ENCODE results near the gene TMCO2.

The TMCO2 gene

DNA sequence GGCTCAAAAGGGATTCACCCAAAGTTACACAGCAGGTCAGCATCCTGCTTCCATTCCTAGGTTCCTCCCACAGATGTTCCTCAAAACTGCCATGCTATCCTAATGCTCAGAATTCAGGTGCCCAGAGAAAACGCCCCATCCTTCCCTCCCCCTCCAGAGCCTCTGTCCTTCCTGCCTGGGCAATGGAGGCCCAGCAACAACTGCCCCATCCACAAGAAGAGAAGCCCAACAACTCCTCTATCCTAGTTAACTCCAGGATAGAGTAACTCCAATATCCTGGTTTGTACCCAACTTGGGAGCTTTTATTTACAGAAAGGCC lies 52.5 kb downstream of the TMCO2 start:
- TF ChIP-seq, protein P1, sequence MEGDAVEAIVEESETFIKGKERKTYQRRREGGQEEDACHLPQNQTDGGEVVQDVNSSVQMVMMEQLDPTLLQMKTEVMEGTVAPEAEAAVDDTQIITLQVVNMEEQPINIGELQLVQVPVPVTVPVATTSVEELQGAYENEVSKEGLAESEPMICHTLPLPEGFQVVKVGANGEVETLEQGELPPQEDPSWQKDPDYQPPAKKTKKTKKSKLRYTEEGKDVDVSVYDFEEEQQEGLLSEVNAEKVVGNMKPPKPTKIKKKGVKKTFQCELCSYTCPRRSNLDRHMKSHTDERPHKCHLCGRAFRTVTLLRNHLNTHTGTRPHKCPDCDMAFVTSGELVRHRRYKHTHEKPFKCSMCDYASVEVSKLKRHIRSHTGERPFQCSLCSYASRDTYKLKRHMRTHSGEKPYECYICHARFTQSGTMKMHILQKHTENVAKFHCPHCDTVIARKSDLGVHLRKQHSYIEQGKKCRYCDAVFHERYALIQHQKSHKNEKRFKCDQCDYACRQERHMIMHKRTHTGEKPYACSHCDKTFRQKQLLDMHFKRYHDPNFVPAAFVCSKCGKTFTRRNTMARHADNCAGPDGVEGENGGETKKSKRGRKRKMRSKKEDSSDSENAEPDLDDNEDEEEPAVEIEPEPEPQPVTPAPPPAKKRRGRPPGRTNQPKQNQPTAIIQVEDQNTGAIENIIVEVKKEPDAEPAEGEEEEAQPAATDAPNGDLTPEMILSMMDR (IDR thresholded peaks at IDR 0.05; ENCODE audit: low read depth, low read length): no peak
- no peak for DNase-seq (ENCODE audit: low read depth in 2 of 2)

DNA sequence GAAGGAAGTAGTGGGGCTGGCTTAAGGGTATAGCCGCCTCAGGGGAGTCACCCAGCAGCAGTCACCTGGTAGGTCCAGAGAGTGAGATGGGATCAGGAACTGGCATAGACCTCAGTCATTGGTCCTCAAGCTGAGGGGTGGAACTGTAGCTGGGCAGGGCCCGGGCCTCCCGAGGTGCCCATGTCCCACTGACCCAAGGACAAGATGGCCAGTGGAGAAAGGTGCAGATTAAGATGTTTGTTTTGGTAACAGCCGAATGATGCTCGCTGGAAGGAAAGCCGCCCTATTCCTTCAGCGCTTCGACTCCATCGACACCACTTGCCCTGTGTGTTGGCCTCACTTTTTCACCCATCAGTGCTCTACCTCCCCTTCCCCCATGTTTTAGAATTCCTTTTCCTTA lies 52.9 kb downstream of the TMCO2 start:
- no peak overlapping the region for H3K4me3 ChIP-seq (replicated peaks in 1 of 2; ENCODE audit: low read depth in 2 of 2, low read length in 2 of 2)
- no peak for DNase-seq (ENCODE audit: low read depth in 2 of 2)
- TF ChIP-seq, protein P1 (IDR thresholded peaks at IDR 0.05; ENCODE audit: low read depth, low read length): no peak

More for the DNA sequence above, 52.5 kb downstream of the TMCO2 start:
- H3K4me3 ChIP-seq (replicated peaks in 1 of 2; ENCODE audit: low read depth in 2 of 2, low read length in 2 of 2): no peak overlapping the region

DNA sequence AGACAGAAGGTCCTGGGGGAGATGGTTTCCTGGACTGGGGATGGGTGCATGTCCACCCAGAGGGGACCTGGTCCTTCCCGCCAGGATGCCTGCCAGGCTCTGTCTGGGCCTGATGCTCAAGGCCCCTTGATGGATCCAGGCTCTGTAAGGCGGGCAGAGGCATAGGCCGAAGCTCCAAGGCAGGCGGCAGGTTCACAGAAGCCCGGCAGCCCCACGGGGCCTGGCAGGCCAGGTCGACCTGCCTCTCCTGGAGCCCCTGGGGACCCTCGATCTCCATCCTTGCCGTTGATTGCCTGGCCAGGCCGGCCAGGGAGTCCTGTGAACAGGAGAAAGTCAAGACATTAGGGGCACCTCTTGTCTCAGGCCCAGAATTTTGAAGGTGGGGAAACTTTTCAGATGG lies 53.3 kb downstream of the TMCO2 start:
- H3K4me3 ChIP-seq (replicated peaks in 1 of 2; ENCODE audit: low read depth in 2 of 2, low read length in 2 of 2): no peak overlapping the region
- DNase-seq (ENCODE audit: low read depth in 2 of 2): no peak
- TF ChIP-seq, protein P1 (IDR thresholded peaks at IDR 0.05; ENCODE audit: low read depth, low read length): no peak

All from cardiac fibroblast (primary cell).